OCI-LY1 (cell line): ENCODE data around the gene MRTFA.
"Not testable (repeated sequence)": the region's sequence is repeated elsewhere in the genome, so short reads cannot be mapped to it uniquely, and the experiment has no call there.

ENCODE experiments used
- H2AFZ ChIP-seq: fragments of 200-600 bp; sonication (generic), shearing (Covaris generic); 2 replicates; pipeline ENCODE4 v1.6.0; 2014; ENCODE audit warnings: antibody characterized with exemption, mild to moderate bottlenecking, low read length
- H3F3A ChIP-seq: fragments of 200-600 bp; sonication (generic), shearing (Covaris generic); 2 replicates; pipeline ENCODE4 v1.6.0; 2014; ENCODE audit warnings: mild to moderate bottlenecking, antibody characterized with exemption, low read length, moderate library complexity; ENCODE audit not compliant: insufficient read depth
- H3K27ac ChIP-seq: fragments of 200-600 bp; sonication (generic); 2 replicates; pipeline ENCODE4 v1.5.1; 2014; ENCODE audit warnings: low read length, mixed run types, mild to moderate bottlenecking, low read depth; ENCODE audit not compliant: poor library complexity, severe bottlenecking
- H3K27me3 ChIP-seq: fragments of 200-600 bp; sonication (generic); 2 replicates; pipeline ENCODE4 v1.6.0; 2014; ENCODE audit warnings: antibody characterized with exemption, mild to moderate bottlenecking, low read length, moderate library complexity; ENCODE audit not compliant: insufficient read depth
- H3K36me3 ChIP-seq: fragments of 200-600 bp; sonication (generic); 2 replicates; pipeline ENCODE4 v1.6.1; 2014; ENCODE audit warnings: mild to moderate bottlenecking, antibody characterized with exemption, low read length, moderate library complexity, mixed read lengths; ENCODE audit not compliant: insufficient read depth
- H3K4me1 ChIP-seq: fragments of 200-600 bp; sonication (generic); 2 replicates; pipeline ENCODE4 v1.5.1; 2014; ENCODE audit warnings: mild to moderate bottlenecking, low read length, moderate library complexity; ENCODE audit not compliant: insufficient read depth, severe bottlenecking
- H3K4me2 ChIP-seq: fragments of 200-600 bp; sonication (generic), shearing (Covaris generic); 2 replicates; pipeline ENCODE4 v1.6.1; 2014; ENCODE audit warnings: low read length
- H3K4me3 ChIP-seq: fragments of 200-600 bp; sonication (generic); 2 replicates; pipeline ENCODE4 v1.5.1; 2014; ENCODE audit warnings: low read length, low read depth, mild to moderate bottlenecking, mixed read lengths; ENCODE audit not compliant: poor library complexity, severe bottlenecking
- H3K79me2 ChIP-seq: fragments of 200-600 bp; shearing (Covaris generic); 2 replicates; pipeline ENCODE4 v1.6.1; 2016; ENCODE audit warnings: mixed run types, low read length, mixed read lengths; ENCODE audit not compliant: insufficient read depth
- H3K9ac ChIP-seq: fragments of 200-600 bp; sonication (generic), shearing (Covaris generic); 2 replicates; pipeline ENCODE4 v1.6.1; 2014; ENCODE audit warnings: mild to moderate bottlenecking, low read length, mixed read lengths
- H3K9me2 ChIP-seq: fragments of 200-600 bp; sonication (generic), shearing (Covaris generic); 2 replicates; pipeline ENCODE4 v1.6.1; 2014; ENCODE audit warnings: low read depth, mild to moderate bottlenecking, low read length, mixed read lengths
- H3K9me3 ChIP-seq: fragments of 200-600 bp; shearing (Covaris generic); 2 replicates; pipeline ENCODE4 v1.6.1; 2014; ENCODE audit warnings: low read length, mixed read lengths
- H4K20me1 ChIP-seq: fragments of 200-600 bp; sonication (generic), shearing (Covaris generic); 2 replicates; pipeline ENCODE4 v1.6.0; 2016; ENCODE audit warnings: mild to moderate bottlenecking, low read length; ENCODE audit not compliant: insufficient read depth
- CTCF ChIP-seq: fragments of 200-600 bp; sonication (generic), shearing (Covaris generic); IDR thresholded peaks from 2 replicates; pipeline ENCODE4 v1.5.1; 2017; ENCODE audit warnings: mild to moderate bottlenecking, antibody characterized with exemption, low read length, moderate library complexity, mixed read lengths
- EZH2 ChIP-seq: fragments of 200-600 bp; sonication (generic), shearing (Covaris generic); IDR thresholded peaks from 2 replicates; pipeline ENCODE4 v1.8.0; 2017; ENCODE audit warnings: borderline replicate concordance, mixed run types, mild to moderate bottlenecking, antibody characterized with exemption, low read length, moderate library complexity, mixed read lengths

Gene MRTFA

GRCh38 chr22:40534379-40535188, 101.9 kb downstream of the MRTFA start:
- Histone ChIP-seq H3K27me3 (no peaks in the 10 kb centered on the region), H3K4me2 (peak overlapping the region; percentile 76), H3K4me1 (peaks cover 56% of the 10 kb centered on the region), H3K9me3 (no peaks in the 10 kb centered on the region), H3K27ac (peak overlapping the region; percentile 79), H3K36me3 (no peaks in the 10 kb centered on the region), H3K4me3 (peak overlapping the region; percentile 66), H4K20me1 (no peaks in the 10 kb centered on the region), H3K79me2 (peaks cover 30% of the 10 kb centered on the region), H3F3A (no peaks in the 10 kb centered on the region), H3K9me2 (no peaks in the 10 kb centered on the region), H2AFZ (no peak overlapping the region), H3K9ac (peak overlapping the region; percentile 69; the same call in 1 of the 2 replicates)
- TF ChIP-seq EZH2, result no peak
- TF ChIP-seq CTCF, result no peak

GRCh38 chr22:40533712-40534378, 102.7 kb downstream of the MRTFA start:
- Histone ChIP-seq H3K36me3 (no peaks in the 10 kb centered on the region), H3K4me2 (peak overlapping the region; percentile 76), H3F3A (no peaks in the 10 kb centered on the region), H3K79me2 (peaks cover 32% of the 10 kb centered on the region), H3K9me2 (no peaks in the 10 kb centered on the region), H3K27ac (peak overlapping the region; percentile 79), H4K20me1 (no peaks in the 10 kb centered on the region), H3K4me1 (peaks cover 56% of the 10 kb centered on the region), H2AFZ (no peak overlapping the region), H3K9ac (peak overlapping the region; percentile 69), H3K9me3 (no peaks in the 10 kb centered on the region), H3K4me3 (peak overlapping the region; percentile 66), H3K27me3 (no peaks in the 10 kb centered on the region)
- no peak for TF ChIP-seq EZH2
- no peak for TF ChIP-seq CTCF

GRCh38 chr22:40531951-40532900, 104.3 kb downstream of the MRTFA start:
- Histone ChIP-seq H3K79me2 (peaks cover 34% of the 10 kb centered on the region), H3K36me3 (no peaks in the 10 kb centered on the region), H3K27ac (peak overlapping the region; percentile 79), H3K4me3 (peak overlapping the region; percentile 66), H2AFZ (no peak overlapping the region), H3K9me3 (no peaks in the 10 kb centered on the region), H3K27me3 (no peaks in the 10 kb centered on the region), H3K9me2 (no peaks in the 10 kb centered on the region), H3F3A (no peaks in the 10 kb centered on the region), H3K4me2 (peak overlapping the region; percentile 76), H3K9ac (peak overlapping the region; percentile 69), H4K20me1 (no peaks in the 10 kb centered on the region), H3K4me1 (peaks cover 56% of the 10 kb centered on the region)
- no peak for TF ChIP-seq EZH2
- no peak for TF ChIP-seq CTCF

- not testable (repeated sequence) for H3K9me2 ChIP-seq, H2AFZ ChIP-seq, H3K27me3 ChIP-seq, H3K9ac ChIP-seq, H3K9me3 ChIP-seq, H3F3A ChIP-seq, H4K20me1 ChIP-seq, H3K4me3 ChIP-seq, H3K36me3 ChIP-seq
- H3K79me2 ChIP-seq, result peaks cover 34% of the 10 kb centered on the region
- peak overlapping the region; percentile 33 for H3K27ac ChIP-seq
- H3K4me2 ChIP-seq, result peak overlapping the region; percentile 19; the same call in 1 of the 2 replicates
- peaks cover 56% of the 10 kb centered on the region for H3K4me1 ChIP-seq
Measured at GRCh38 chr22:40530391-40530790, 106.1 kb downstream of the MRTFA start.
